Activated CD4-positive, alpha-beta T cell treated with anti-CD3 and anti-CD28 coated beads, Interleukin-10, Interleukin-2, amounts not matched to agents 100 ng/mL and 50 ng/mL, durations not matched to agents 16 hours and 8 hours (primary cell): Measurements from ENCODE around the gene C21orf58.

ENCODE experiments used
- DNase-seq: peaks from one replicate; pipeline ENCODE4 v3.0.0-alpha.2; 2020

Gene C21orf58

GRCh38 chr21:46291561-46291960 is 32.1 kb downstream of the C21orf58 start:
- no peak for DNase-seq

- no peak for DNase-seq
These were observed 34.0 kb downstream of the C21orf58 start for GRCh38 chr21:46289655-46290179.

- DNase-seq, result no peak
These were observed 36.1 kb downstream of the C21orf58 start for GRCh38 chr21:46287541-46287940.

GRCh38 chr21:46286648-46287002 is 37.0 kb downstream of the C21orf58 start:
- no peak for DNase-seq

GRCh38 chr21:46285761-46286647 is 37.7 kb downstream of the C21orf58 start, which contains the start of gene YBEY:
TSS of gene YBEY (plus strand) at chr21:46286342. CDS start at chr21:46286914, 572 bp downstream.
- DNase-seq, result peak; percentile 92

- DNase-seq, result no peak
These were observed 38.4 kb downstream of the C21orf58 start, which contains the start of gene MCM3AP for GRCh38 chr21:46285206-46285661. TSS of gene MCM3AP (minus strand) at chr21:46285611. CDS start at chr21:46285286, 325 bp downstream.

GRCh38 chr21:46284733-46285132 is 38.9 kb downstream of the C21orf58 start:
- no peak for DNase-seq

- no peak for DNase-seq
These were observed 39.5 kb downstream of the C21orf58 start for GRCh38 chr21:46284077-46284644.

- DNase-seq, result no peak
These were observed 48.8 kb downstream of the C21orf58 start for GRCh38 chr21:46274797-46275390.

- DNase-seq, result no peak
These were observed 50.3 kb downstream of the C21orf58 start for GRCh38 chr21:46273341-46273740.

- no peak for DNase-seq
These were observed 54.2 kb downstream of the C21orf58 start for GRCh38 chr21:46269466-46269865.

- no peak for DNase-seq
These were observed 55.3 kb downstream of the C21orf58 start for GRCh38 chr21:46268371-46268770.

GRCh38 chr21:46266946-46267345 is 56.7 kb downstream of the C21orf58 start:
- no peak for DNase-seq

- no peak for DNase-seq
These were observed 57.7 kb downstream of the C21orf58 start for GRCh38 chr21:46265736-46266525.

- peak; percentile 20 for DNase-seq
These were observed 59.0 kb downstream of the C21orf58 start for GRCh38 chr21:46264690-46265144.

GRCh38 chr21:46264046-46264689 is 59.5 kb downstream of the C21orf58 start:
- DNase-seq, result no peak

- no peak for DNase-seq
These were observed 67.1 kb downstream of the C21orf58 start for GRCh38 chr21:46256501-46256994.

- no peak for DNase-seq
These were observed 67.8 kb downstream of the C21orf58 start for GRCh38 chr21:46255758-46256337.

GRCh38 chr21:46255166-46255565 is 68.5 kb downstream of the C21orf58 start:
- no peak for DNase-seq

GRCh38 chr21:46254208-46254975 is 69.3 kb downstream of the C21orf58 start:
- DNase-seq, result no peak
